GM12878 (cell line): ENCODE measurements around the gene CD177. TPM values are rescaled to one million over a fixed set of nuclear protein-coding genes. Genes with fewer than 3 reads are reported as not detected.

Experiments
- ATAC-seq: fragments of 200-7000 bp; cut with Tn5 transposase; 3 replicates; pipeline ENCODE4 v1.9.1; 2020; ENCODE audit warnings: mild to moderate bottlenecking, moderate library complexity
- BruUV-seq: library from RNA; stranded (reverse); fragments of 400-500 nt; replicated peaks from 2 replicates; lab custom pipeline; 2021; lab: Mats Ljungman, UMichigan
- CTCF ChIA-PET: fragments of 300-600 bp; sonication (Branson Sonifier 250); formaldehyde crosslinking; extraction: SDS; loops from one replicate; lab custom pipeline; 2021; ENCODE audit warnings: inconsistent platforms; lab: Yijun Ruan, JAX
- POLR2A ChIA-PET: fragments of 350-600 bp; formaldehyde crosslinking; extraction: SDS; loops from one replicate; lab custom pipeline; 2021; ENCODE audit warnings: inconsistent platforms; lab: Charles Lee
- RAD21 ChIA-PET: fragments of 300-600 bp; sonication (Branson Sonifier 250); formaldehyde crosslinking; loops from one replicate; lab custom pipeline; 2023; ENCODE audit warnings: antibody characterized with exemption; ENCODE audit not compliant: unreplicated experiment; lab: Charles Lee
- SMC1A ChIA-PET: fragments of 300-600 bp; sonication (Branson Sonifier 250); formaldehyde crosslinking; loops from one replicate; lab custom pipeline; 2023; ENCODE audit not compliant: unreplicated experiment, uncharacterized antibody; lab: Charles Lee
- DNase-seq: peaks from one replicate; pipeline ENCODE4 v3.0.0-alpha.2; 2011; ENCODE audit warnings: low read depth, low spot score
- FAIRE-seq: peaks from 3 replicates; lab custom pipeline; 2011; peaks lifted over from hg19 to GRCh38; lab: Jason Lieb, UNC
- H2AFZ ChIP-seq: 2 replicates; pipeline ENCODE4 v1.6.0; 2011; ENCODE audit warnings: low read depth, low read length, control low read depth; ENCODE audit not compliant: control insufficient read depth
- H3K27ac ChIP-seq: 2 replicates; pipeline ENCODE4 v1.5.1; 2011; ENCODE audit warnings: control low read depth; ENCODE audit not compliant: control insufficient read depth, insufficient read depth
- H3K27me3 ChIP-seq, 2 experiments: replicated peaks in 1 of 2; 2 replicates each; pipeline versions ENCODE4 v1.6.0 to v1.6.1; 2011; ENCODE audit warnings: low read length in 1 of 2; ENCODE audit not compliant: control insufficient read depth in 2 of 2, insufficient read depth in 2 of 2
- H3K36me3 ChIP-seq, 2 experiments: 2 replicates each; pipeline ENCODE4 v1.5.1; 2011; ENCODE audit warnings: low read length in 1 of 2; ENCODE audit not compliant: control insufficient read depth in 2 of 2, insufficient read depth in 2 of 2
- H3K4me1 ChIP-seq: 2 replicates; pipeline ENCODE4 v1.6.1; 2011; ENCODE audit warnings: mild to moderate bottlenecking, low read length, moderate library complexity, mixed read lengths; ENCODE audit not compliant: control insufficient read depth, insufficient read depth
- H3K4me2 ChIP-seq: 2 replicates; pipeline ENCODE4 v1.6.0; 2011; ENCODE audit warnings: control low read depth; ENCODE audit not compliant: control insufficient read depth, insufficient read depth
- H3K4me3 ChIP-seq: fragments of 200-600 bp; sonication (generic); 2 replicates; pipeline ENCODE4 v1.5.1; 2016
- H3K79me2 ChIP-seq: 2 replicates; pipeline ENCODE4 v1.6.0; 2011; ENCODE audit warnings: low read length; ENCODE audit not compliant: control insufficient read depth, insufficient read depth
- H3K9ac ChIP-seq: 2 replicates; pipeline ENCODE4 v1.8.0; 2011; ENCODE audit warnings: low read length, control low read depth, mixed read lengths; ENCODE audit not compliant: control insufficient read depth, insufficient read depth
- H3K9me3 ChIP-seq: replicated peaks from 3 replicates; pipeline ENCODE4 v1.5.1; 2011; ENCODE audit warnings: mild to moderate bottlenecking, low read length; ENCODE audit not compliant: control insufficient read depth, insufficient read depth
- H4K20me1 ChIP-seq: 2 replicates; pipeline ENCODE4 v1.6.0; 2011; ENCODE audit not compliant: control insufficient read depth, insufficient read depth
- CEBPB ChIP-seq, 2 experiments: fragments of 150-350 bp in 1 of 2; IDR thresholded peaks; 2 replicates each; pipeline ENCODE4 v1.6.1; 2012 to 2014; ENCODE audit warnings: low read depth in 2 of 2, low read length in 2 of 2, borderline replicate concordance in 1 of 2, inconsistent platforms in 1 of 2
- CHD1 ChIP-seq: IDR thresholded peaks from 2 replicates; pipeline ENCODE4 v1.6.1; 2012; ENCODE audit warnings: low read depth, low read length, improper control_type of control experiment
- CHD4 ChIP-seq: fragments of 200-600 bp; sonication (generic); IDR thresholded peaks from 2 replicates; pipeline ENCODE4 v1.6.1; 2016; ENCODE audit warnings: mild to moderate bottlenecking
- DPF2 ChIP-seq: fragments of 450-650 bp; IDR thresholded peaks from 2 replicates; pipeline ENCODE4 v1.6.1; 2017; ENCODE audit warnings: mild to moderate bottlenecking
- HDAC2 ChIP-seq: fragments of 200-600 bp; sonication (generic); IDR thresholded peaks from 2 replicates; pipeline ENCODE4 v1.6.1; 2017
- POLR2A ChIP-seq: IDR thresholded peaks from 2 replicates; pipeline ENCODE4 v1.6.1; 2011; ENCODE audit warnings: low read depth, mild to moderate bottlenecking, low read length
- RBBP5 ChIP-seq: fragments of 200-600 bp; sonication (generic); conservative IDR thresholded peaks from 2 replicates; pipeline ENCODE4 v1.6.1; 2016
- SPI1 ChIP-seq: IDR thresholded peaks from 2 replicates; pipeline ENCODE4 v1.6.1; 2011; ENCODE audit warnings: low read depth, mild to moderate bottlenecking, low read length, moderate library complexity, borderline replicate concordance; ENCODE audit not compliant: insufficient read depth
- TBL1XR1 ChIP-seq: IDR thresholded peaks from 2 replicates; pipeline ENCODE4 v1.6.1; 2012; ENCODE audit warnings: low read depth, low read length, improper control_type of control experiment
- WGBS: methylation state at CpG from one replicate; pipeline ENCODE4 v1.1.6; 2016; ENCODE audit warnings: low lambda C conversion rate; ENCODE audit not compliant: insufficient replicate concordance, insufficient coverage; ENCODE audit errors: missing lambda C conversion rate; 5-methylcytosine and 5-hydroxymethylcytosine counted together
- in situ Hi-C: fragments of 300-500 bp; cut with MboI; formaldehyde crosslinking; loops from 9 replicates; pipeline ENCODE4 v1.14.3; 2018; ENCODE audit warnings: mixed read lengths
- intact Hi-C: fragments of 100-400 bp; cut with micrococcal nuclease; formaldehyde crosslinking; loops from one replicate; pipeline ENCODE4 v1.14.2; 2022; ENCODE audit not compliant: unreplicated experiment
- polyA plus RNA-seq, 11 experiments: library from polyadenylated mRNA; depleted of rRNA in 4 of 11; unstranded in 6 of 11; stranded (reverse) in 5 of 11; fragments of >200 nt; fragmentation: Nextera tagmentation in 4 of 11; fragmentation: Illumina TruSeq in 1 of 11; extraction: Ambion mirVana in 4 of 11; extraction: Trizol in 1 of 11; gene quantifications; 1 replicate in 1 of 11; 2 replicates in 10 of 11; pipeline versions ENCODE4 v1.2.1 to v1.2.3, GENCODE V29; 2011 to 2016; ENCODE audit warnings: inconsistent platforms in 2 of 11, missing spikeins in 2 of 11, low read depth in 1 of 11
- total RNA-seq, 4 experiments: library from RNA; depleted of rRNA in 3 of 4; stranded (reverse); fragments of >200 nt in 3 of 4; fragmentation: Illumina TruSeq in 1 of 4; extraction: Trizol in 1 of 4; gene quantifications; 2 replicates each; pipeline versions ENCODE4 v1.2.1 to v1.2.3, GENCODE V29; 2013 to 2021
- TF ChIP-seq, protein P1 (sequence below): fragments of 450-650 bp; IDR thresholded peaks from 2 replicates; pipeline ENCODE4 v1.6.1; 2017; ENCODE audit warnings: mild to moderate bottlenecking, moderate library complexity
- TF ChIP-seq, protein P2 (sequence below): fragments of 450-650 bp; IDR thresholded peaks from 2 replicates; pipeline ENCODE4 v1.6.1; 2016; ENCODE audit warnings: mild to moderate bottlenecking, moderate library complexity, borderline replicate concordance
- TF ChIP-seq, protein P3 (sequence below): fragments of 450-650 bp; formaldehyde crosslinking; IDR thresholded peaks from 2 replicates; pipeline ENCODE4 v1.4.0; 2022; ENCODE audit warnings: mild to moderate bottlenecking, moderate library complexity

CD177 gene
- total and polyA plus RNA-seq, 10 of the 15 experiments (the other 5 are each of a cell fraction or from before 2014, with no cell fraction given), result not detected

DNA sequence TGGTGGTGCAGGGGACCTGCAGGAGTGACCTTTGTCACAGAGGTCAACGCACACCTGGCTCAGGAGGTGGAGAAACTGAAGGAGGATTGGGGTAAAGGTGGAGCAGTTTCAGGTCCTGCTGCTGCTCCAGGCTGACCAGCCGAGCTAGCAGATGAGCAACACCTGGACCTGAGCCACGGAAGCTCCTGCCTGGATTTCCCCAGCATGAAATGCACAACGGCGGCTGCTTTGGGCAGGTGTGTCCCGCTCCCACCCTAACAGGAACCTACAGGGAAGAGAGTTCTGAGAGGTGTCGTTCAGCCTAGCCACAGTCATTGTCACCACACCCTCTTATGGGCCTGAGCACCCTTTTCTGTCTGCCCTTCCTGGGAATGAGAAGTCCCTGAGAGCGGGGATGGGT, 15.7 kb upstream of the CD177 start:
- Histone ChIP-seq H2AFZ (no peak overlapping the region), H3K9ac (no peak overlapping the region), H3K27me3 (no peaks in the 10 kb centered on the region), H3K9me3 (no peaks in the 10 kb centered on the region), H3K27ac (no peak overlapping the region), H3K4me3 (no peak overlapping the region), H4K20me1 (no peaks in the 10 kb centered on the region), H3K4me2 (no peak overlapping the region), H3K36me3 (no peaks in the 10 kb centered on the region), H3K79me2 (no peaks in the 10 kb centered on the region), H3K4me1 (no peaks in the 10 kb centered on the region)
- TF ChIP-seq, protein P1, sequence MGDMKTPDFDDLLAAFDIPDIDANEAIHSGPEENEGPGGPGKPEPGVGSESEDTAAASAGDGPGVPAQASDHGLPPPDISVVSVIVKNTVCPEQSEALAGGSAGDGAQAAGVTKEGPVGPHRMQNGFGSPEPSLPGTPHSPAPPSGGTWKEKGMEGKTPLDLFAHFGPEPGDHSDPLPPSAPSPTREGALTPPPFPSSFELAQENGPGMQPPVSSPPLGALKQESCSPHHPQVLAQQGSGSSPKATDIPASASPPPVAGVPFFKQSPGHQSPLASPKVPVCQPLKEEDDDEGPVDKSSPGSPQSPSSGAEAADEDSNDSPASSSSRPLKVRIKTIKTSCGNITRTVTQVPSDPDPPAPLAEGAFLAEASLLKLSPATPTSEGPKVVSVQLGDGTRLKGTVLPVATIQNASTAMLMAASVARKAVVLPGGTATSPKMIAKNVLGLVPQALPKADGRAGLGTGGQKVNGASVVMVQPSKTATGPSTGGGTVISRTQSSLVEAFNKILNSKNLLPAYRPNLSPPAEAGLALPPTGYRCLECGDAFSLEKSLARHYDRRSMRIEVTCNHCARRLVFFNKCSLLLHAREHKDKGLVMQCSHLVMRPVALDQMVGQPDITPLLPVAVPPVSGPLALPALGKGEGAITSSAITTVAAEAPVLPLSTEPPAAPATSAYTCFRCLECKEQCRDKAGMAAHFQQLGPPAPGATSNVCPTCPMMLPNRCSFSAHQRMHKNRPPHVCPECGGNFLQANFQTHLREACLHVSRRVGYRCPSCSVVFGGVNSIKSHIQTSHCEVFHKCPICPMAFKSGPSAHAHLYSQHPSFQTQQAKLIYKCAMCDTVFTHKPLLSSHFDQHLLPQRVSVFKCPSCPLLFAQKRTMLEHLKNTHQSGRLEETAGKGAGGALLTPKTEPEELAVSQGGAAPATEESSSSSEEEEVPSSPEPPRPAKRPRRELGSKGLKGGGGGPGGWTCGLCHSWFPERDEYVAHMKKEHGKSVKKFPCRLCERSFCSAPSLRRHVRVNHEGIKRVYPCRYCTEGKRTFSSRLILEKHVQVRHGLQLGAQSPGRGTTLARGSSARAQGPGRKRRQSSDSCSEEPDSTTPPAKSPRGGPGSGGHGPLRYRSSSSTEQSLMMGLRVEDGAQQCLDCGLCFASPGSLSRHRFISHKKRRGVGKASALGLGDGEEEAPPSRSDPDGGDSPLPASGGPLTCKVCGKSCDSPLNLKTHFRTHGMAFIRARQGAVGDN, result no peak
- TF ChIP-seq CEBPB (IDR thresholded peaks at IDR 0.05; ENCODE audit: borderline replicate concordance in 1 of 2, low read depth in 2 of 2, low read length in 2 of 2), result no peak
- TF ChIP-seq HDAC2, result no peak
- TF ChIP-seq SPI1, result no peak
- TF ChIP-seq, protein P2, sequence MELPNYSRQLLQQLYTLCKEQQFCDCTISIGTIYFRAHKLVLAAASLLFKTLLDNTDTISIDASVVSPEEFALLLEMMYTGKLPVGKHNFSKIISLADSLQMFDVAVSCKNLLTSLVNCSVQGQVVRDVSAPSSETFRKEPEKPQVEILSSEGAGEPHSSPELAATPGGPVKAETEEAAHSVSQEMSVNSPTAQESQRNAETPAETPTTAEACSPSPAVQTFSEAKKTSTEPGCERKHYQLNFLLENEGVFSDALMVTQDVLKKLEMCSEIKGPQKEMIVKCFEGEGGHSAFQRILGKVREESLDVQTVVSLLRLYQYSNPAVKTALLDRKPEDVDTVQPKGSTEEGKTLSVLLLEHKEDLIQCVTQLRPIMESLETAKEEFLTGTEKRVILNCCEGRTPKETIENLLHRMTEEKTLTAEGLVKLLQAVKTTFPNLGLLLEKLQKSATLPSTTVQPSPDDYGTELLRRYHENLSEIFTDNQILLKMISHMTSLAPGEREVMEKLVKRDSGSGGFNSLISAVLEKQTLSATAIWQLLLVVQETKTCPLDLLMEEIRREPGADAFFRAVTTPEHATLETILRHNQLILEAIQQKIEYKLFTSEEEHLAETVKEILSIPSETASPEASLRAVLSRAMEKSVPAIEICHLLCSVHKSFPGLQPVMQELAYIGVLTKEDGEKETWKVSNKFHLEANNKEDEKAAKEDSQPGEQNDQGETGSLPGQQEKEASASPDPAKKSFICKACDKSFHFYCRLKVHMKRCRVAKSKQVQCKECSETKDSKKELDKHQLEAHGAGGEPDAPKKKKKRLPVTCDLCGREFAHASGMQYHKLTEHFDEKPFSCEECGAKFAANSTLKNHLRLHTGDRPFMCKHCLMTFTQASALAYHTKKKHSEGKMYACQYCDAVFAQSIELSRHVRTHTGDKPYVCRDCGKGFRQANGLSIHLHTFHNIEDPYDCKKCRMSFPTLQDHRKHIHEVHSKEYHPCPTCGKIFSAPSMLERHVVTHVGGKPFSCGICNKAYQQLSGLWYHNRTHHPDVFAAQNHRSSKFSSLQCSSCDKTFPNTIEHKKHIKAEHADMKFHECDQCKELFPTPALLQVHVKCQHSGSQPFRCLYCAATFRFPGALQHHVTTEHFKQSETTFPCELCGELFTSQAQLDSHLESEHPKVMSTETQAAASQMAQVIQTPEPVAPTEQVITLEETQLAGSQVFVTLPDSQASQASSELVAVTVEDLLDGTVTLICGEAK, result no peak
- TF ChIP-seq, protein P3, sequence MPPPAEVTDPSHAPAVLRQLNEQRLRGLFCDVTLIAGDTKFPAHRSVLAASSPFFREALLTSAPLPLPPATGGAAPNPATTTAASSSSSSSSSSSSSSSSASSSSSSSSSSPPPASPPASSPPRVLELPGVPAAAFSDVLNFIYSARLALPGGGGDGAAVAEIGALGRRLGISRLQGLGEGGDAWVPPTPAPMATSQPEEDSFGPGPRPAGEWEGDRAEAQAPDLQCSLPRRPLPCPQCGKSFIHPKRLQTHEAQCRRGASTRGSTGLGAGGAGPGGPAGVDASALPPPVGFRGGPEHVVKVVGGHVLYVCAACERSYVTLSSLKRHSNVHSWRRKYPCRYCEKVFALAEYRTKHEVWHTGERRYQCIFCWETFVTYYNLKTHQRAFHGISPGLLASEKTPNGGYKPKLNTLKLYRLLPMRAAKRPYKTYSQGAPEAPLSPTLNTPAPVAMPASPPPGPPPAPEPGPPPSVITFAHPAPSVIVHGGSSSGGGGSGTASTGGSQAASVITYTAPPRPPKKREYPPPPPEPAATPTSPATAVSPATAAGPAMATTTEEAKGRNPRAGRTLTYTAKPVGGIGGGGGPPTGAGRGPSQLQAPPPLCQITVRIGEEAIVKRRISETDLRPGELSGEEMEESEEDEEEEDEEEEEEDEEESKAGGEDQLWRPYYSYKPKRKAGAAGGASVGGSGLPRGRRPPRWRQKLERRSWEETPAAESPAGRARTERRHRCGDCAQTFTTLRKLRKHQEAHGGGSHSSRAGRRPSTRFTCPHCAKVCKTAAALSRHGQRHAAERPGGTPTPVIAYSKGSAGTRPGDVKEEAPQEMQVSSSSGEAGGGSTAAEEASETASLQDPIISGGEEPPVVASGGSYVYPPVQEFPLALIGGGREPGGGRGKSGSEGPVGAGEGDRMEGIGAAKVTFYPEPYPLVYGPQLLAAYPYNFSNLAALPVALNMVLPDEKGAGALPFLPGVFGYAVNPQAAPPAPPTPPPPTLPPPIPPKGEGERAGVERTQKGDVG (CRISPR knock-in tag), result no peak
- TF ChIP-seq RBBP5, result no peak
- no peak for TF ChIP-seq POLR2A
- no peak for TF ChIP-seq TBL1XR1
- TF ChIP-seq CHD4, result no peak
- TF ChIP-seq CHD1, result no peak
- TF ChIP-seq DPF2, result no peak
- no peak for DNase-seq
- SMC1A ChIA-PET, result no interaction called here
- in situ Hi-C loops (no loop called here), intact Hi-C loops (no loop called here)
- CTCF ChIA-PET, result no interaction called here
- BruUV-seq, result no TSS peak
- POLR2A ChIA-PET, result no interaction called here
- ATAC-seq, result no peak
- 32% methylated on average over 7 of the region's 8 CpGs for WGBS
- RAD21 ChIA-PET, result no interaction called here
- no peak for FAIRE-seq
